ENCODE data around the gene PLAAT5. TPM values are rescaled to one million over a fixed set of nuclear protein-coding genes. Genes with fewer than 3 reads are reported as not detected.

PLAAT5 gene
- total and polyA plus RNA-seq, 12 donors: 0.64 to 7.2 (median 1.6) TPM

DNA sequence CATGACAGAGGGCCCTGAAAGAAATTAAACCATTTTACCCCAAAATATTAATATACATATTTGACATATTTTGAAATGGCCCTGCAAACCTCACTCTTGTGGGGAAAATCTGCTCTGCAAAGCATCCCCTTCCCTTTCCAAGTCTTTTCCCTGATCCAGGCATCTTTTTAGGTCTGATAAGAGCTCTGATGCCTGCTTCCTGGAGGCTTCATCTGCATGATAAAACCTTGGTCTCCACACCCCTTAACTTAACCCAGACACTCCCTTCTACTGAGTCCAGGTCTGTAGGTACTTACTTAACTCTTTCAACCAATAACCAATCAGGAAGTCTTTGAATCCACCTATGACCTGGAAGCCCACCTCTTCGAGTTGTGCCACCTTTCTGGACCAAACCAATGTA lies 13.1 kb upstream of the PLAAT5 start:
- no peak for TF ChIP-seq CTCF (IDR thresholded peaks at IDR 0.05)

DNA sequence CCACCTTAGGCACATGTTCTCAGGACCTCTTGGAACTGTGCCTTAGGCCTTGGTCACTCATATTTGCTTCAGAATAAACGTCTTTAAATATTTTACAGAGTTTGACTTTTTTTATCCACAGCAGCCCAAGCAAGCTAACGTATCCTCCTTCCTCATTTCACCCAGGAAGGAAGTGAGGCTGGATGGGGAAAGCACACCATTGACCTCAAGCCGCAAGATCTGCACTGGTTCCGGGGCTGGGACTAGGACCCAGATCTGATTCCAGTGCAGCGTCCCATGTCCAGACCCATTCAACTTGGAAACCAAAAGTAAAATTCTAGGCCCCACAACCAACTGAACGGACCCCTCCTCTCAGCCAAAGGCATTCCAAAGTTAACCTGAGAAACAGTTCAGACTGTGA lies 12.5 kb upstream of the PLAAT5 start:
- peak in 1 of 2 donors; percentile 27 for DNase-seq
- intact Hi-C loops (cut with DNase I): no loop called here
- ATAC-seq: peak in 3 of 8 donors; percentile 35 to 46 (median 36)
- Histone ChIP-seq H3K9me3 (peaks cover 0 to 26% (median 6%) of the 10 kb centered on the region in 11 donors), H3K4me3 (no peak overlapping the region), H3K27ac (peak overlapping the region in 1 of 10 donors; percentile 55), H3K4me1 (peaks cover 0 to 62% (median 11%) of the 10 kb centered on the region in 9 donors), H3K27me3 (peaks cover 0 to 2% (median 0%) of the 10 kb centered on the region in 7 donors), H3K36me3 (no peaks in the 10 kb centered on the region)
- WGBS, 2 donors: 77 to 88% methylated on average over 6 of the region's 6 CpGs
- TF ChIP-seq CTCF (IDR thresholded peaks at IDR 0.05): no peak

More for the DNA sequence above, 13.1 kb upstream of the PLAAT5 start:
- no peaks in the 10 kb centered on the region for H3K27me3 ChIP-seq
- ATAC-seq (no peak), DNase-seq (no peak)
- WGBS, 2 donors: 74 to 87% methylated on average over 1 of the region's 1 CpG
- intact Hi-C loops (cut with DNase I): no loop called here
- no peak overlapping the region for H3K4me3 ChIP-seq
- peaks cover 0 to 63% (median 11%) of the 10 kb centered on the region in 9 donors for H3K4me1 ChIP-seq
- peak overlapping the region in 1 of 10 donors; percentile 55 for H3K27ac ChIP-seq
- peaks cover 0 to 22% (median 6%) of the 10 kb centered on the region in 11 donors for H3K9me3 ChIP-seq
- H3K36me3 ChIP-seq: no peaks in the 10 kb centered on the region

GRCh38 chr11:63502252-63502820 lies 11.4 kb upstream of the PLAAT5 start:
- Histone ChIP-seq H3K36me3 (no peaks in the 10 kb centered on the region), H3K4me3 (no peak overlapping the region), H3K27ac (peak overlapping the region in 1 of 10 donors; percentile 55), H3K9me3 (peaks cover 0 to 29% (median 6%) of the 10 kb centered on the region in 11 donors), H3K27me3 (peaks cover 0 to 2% (median 0%) of the 10 kb centered on the region in 7 donors), H3K4me1 (peaks cover 0 to 51% (median 11%) of the 10 kb centered on the region in 9 donors)
- ATAC-seq: no peak
- no peak for DNase-seq
- 55 to 75% methylated on average over 2 of the region's 2 CpGs for WGBS, 2 donors
- TF ChIP-seq CTCF (IDR thresholded peaks at IDR 0.05): no peak
- intact Hi-C loops (cut with DNase I): no loop called here

DNA sequence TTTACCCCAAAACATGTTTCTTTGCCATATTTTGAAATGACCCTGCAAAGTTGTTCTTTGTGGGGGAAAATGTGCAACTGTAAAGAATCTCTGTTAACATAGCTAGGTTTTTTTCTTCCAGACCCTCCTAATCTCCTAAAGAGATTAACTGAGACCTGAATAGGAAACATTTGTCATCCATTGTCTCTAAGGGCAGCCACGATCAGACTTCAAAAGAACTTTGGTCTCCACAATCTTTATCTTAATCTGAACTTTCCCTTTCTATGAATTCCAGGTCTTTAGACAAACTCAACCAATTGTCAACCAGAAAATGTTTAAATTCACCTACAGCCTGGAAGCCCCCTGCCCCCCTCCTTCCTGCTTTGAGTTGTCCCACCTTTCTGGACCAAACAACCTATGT lies 10.3 kb upstream of the PLAAT5 start:
- intact Hi-C loops (cut with DNase I): no loop called here

More for the DNA sequence above, 10.3 kb upstream of the PLAAT5 start:
- ATAC-seq: no peak
- 23 to 27% methylated on average over 1 of the region's 1 CpG for WGBS, 2 donors
- Histone ChIP-seq H3K36me3 (no peaks in the 10 kb centered on the region), H3K4me3 (no peak overlapping the region), H3K27ac (no peak overlapping the region), H3K27me3 (peaks cover 0 to 2% (median 0%) of the 10 kb centered on the region in 7 donors), H3K4me1 (peaks cover 0 to 40% (median 11%) of the 10 kb centered on the region in 9 donors), H3K9me3 (peaks cover 0 to 29% (median 6%) of the 10 kb centered on the region in 11 donors)
- DNase-seq: no peak
- TF ChIP-seq CTCF (IDR thresholded peaks at IDR 0.05): no peak

Data from heart right ventricle (tissue), 16 donors.